Neural progenitor cell (in vitro differentiated cells): ENCODE measurements around the gene PTPRB.
A peak's percentile ranks its signal among the peaks of the same experiment; 100 is the strongest.

Experiments
- CTCF ChIP-seq: fragments of 200-600 bp; sonication (generic); IDR thresholded peaks from 2 replicates; pipeline ENCODE4 v1.5.1; 2017; ENCODE audit warnings: antibody characterized with exemption, mild to moderate bottlenecking
- EZH2 ChIP-seq: fragments of 200-600 bp; sonication (generic); IDR thresholded peaks from 2 replicates; pipeline ENCODE4 v1.6.1; 2017; ENCODE audit warnings: antibody characterized with exemption, mild to moderate bottlenecking, moderate library complexity
- EZH2phosphoT487 ChIP-seq: fragments of 200-600 bp; sonication (generic); IDR thresholded peaks from 2 replicates; pipeline ENCODE4 v1.6.1; 2017; ENCODE audit warnings: antibody characterized with exemption

- TF ChIP-seq CTCF, result peak; percentile 90
- no peak for TF ChIP-seq EZH2
- no peak for TF ChIP-seq EZH2phosphoT487
Measured at GRCh38 chr12:70576341-70577282, 60.6 kb downstream of the PTPRB start.
